ENCODE data around the gene SLCO4A1. TPM values are rescaled to one million over a fixed set of nuclear protein-coding genes. Genes with fewer than 3 reads are reported as not detected.

SLCO4A1 gene
- total and polyA plus RNA-seq, 9 of the 15 experiments (the other 6 are each of a cell fraction or from before 2014, with no cell fraction given): 1.6 to 21.9 (median 12.8) TPM

- CTCF ChIA-PET (ENCODE audit: low intra/inter-chr PET ratio): no interaction called here
- intact Hi-C loops (cut with micrococcal nuclease): no loop called here
- Histone ChIP-seq H2AFZ (ENCODE audit: low read depth, low read length) (no peak overlapping the region), H3K4me3 (no peak overlapping the region), H3K9ac (ENCODE audit: insufficient read depth in 1 of 2, low read depth in 2 of 2, low read length in 2 of 2) (no peak overlapping the region), H3K4me2 (ENCODE audit: insufficient read depth, low read length) (peak overlapping the region; percentile 64), H3K36me3 (ENCODE audit: control insufficient read depth, insufficient read depth, low read length) (no peaks in the 10 kb centered on the region), H3K27me3 (ENCODE audit: control insufficient read depth in 2 of 2, insufficient read depth in 2 of 2, low read length in 2 of 2) (peaks cover 55 to 80% of the 10 kb centered on the region in 2 experiments), H3K9me3 (replicated peaks; ENCODE audit: control insufficient read depth, insufficient read depth, low read depth, low read length) (no peaks in the 10 kb centered on the region), H3K4me1 (replicated peaks in 1 of 2; ENCODE audit: control insufficient read depth in 2 of 2, insufficient read depth in 2 of 2, low read length in 2 of 2) (peaks cover 18 to 43% of the 10 kb centered on the region in 2 experiments), H3K27ac (ENCODE audit: extremely low read depth, low read depth, low read length) (no peak overlapping the region), H4K20me1 (replicated peaks; ENCODE audit: control insufficient read depth, insufficient read depth, low read length) (peaks cover 14% of the 10 kb centered on the region; the same call in 1 of the 2 replicates), H3K9me1 (ENCODE audit: control insufficient read depth, insufficient read depth, low read length) (peaks cover 3% of the 10 kb centered on the region), H3K79me2 (ENCODE audit: control insufficient read depth, insufficient read depth, low read length) (no peaks in the 10 kb centered on the region)
- POLR2A ChIA-PET: interaction anchor here (0.6 kb wide), 1 partner anchor 153 kb away, joined by 3 read pairs; no protein-coding TSS in a partner anchor
- ATAC-seq: peak; percentile 100
- peak; percentile 100 for FAIRE-seq
- DNase-seq (ENCODE audit: extremely low read depth in 1 of 4, low spot score in 3 of 4): peak; percentile 94 to 99 (median 98)
- BruUV-seq (replicated peaks): no TSS peak
- WGBS (ENCODE audit: insufficient coverage, low coverage, missing lambda C conversion rate): 3% methylated on average over 13 of the region's 13 CpGs
- in situ Hi-C loops (cut with MboI): no loop called here
- no peak for TF ChIP-seq HDAC8 (tag; IDR thresholded peaks at IDR 0.05)
- TF ChIP-seq ZNF644 (tag; IDR thresholded peaks at IDR 0.05; ENCODE audit: low read depth): no peak
- TF ChIP-seq MIER1 (IDR thresholded peaks at IDR 0.05; ENCODE audit: low read depth): no peak
- TF ChIP-seq ATF1 (CRISPR knock-in tag; IDR thresholded peaks at IDR 0.05): no peak
- TF ChIP-seq ATF1 (tag; IDR thresholded peaks at IDR 0.05): peak; percentile 46; the same call in 1 of the 2 replicates
- no peak for TF ChIP-seq CBX5 (IDR thresholded peaks at IDR 0.05; ENCODE audit: borderline replicate concordance, low read depth)
- TF ChIP-seq BCLAF1 (IDR thresholded peaks at IDR 0.05; ENCODE audit: borderline replicate concordance in 1 of 2, control insufficient read depth in 1 of 2, low read depth in 2 of 2, low read length in 1 of 2): no peak
- TF ChIP-seq PTRF (tag; IDR thresholded peaks at IDR 0.05): no peak
- TF ChIP-seq ZNF431 (CRISPR knock-in tag; IDR thresholded peaks at IDR 0.05): no peak
- TF ChIP-seq ZC3H8 (IDR thresholded peaks at IDR 0.05): no peak
- no peak for TF ChIP-seq CREBBP (IDR thresholded peaks at IDR 0.05; ENCODE audit: low read depth, low read length)
- no peak for TF ChIP-seq SRF (CRISPR knock-in tag; IDR thresholded peaks at IDR 0.05)
- TF ChIP-seq ZBTB33 (CRISPR knock-in tag; IDR thresholded peaks at IDR 0.05): no peak
- TF ChIP-seq EP300 (IDR thresholded peaks at IDR 0.05; ENCODE audit: low read length): no peak
- TF ChIP-seq U2AF1 (optimal IDR thresholded peaks at IDR 0.05; ENCODE audit: low read depth, low read length): peak; percentile 47
- no peak for TF ChIP-seq GABPB2 (CRISPR knock-in tag; conservative IDR thresholded peaks at IDR 0.05)
- TF ChIP-seq NELFE (IDR thresholded peaks at IDR 0.05; ENCODE audit: insufficient read depth, insufficient read length): no peak
- TF ChIP-seq MXD1 (CRISPR knock-in tag; IDR thresholded peaks at IDR 0.05; ENCODE audit: borderline replicate concordance, poor library complexity, severe bottlenecking): no peak
- TF ChIP-seq ZNF224 (CRISPR knock-in tag; IDR thresholded peaks at IDR 0.05): no peak
Observed at GRCh38 chr20:62598761-62599194, 43.5 kb upstream of the SLCO4A1 start.

All from K562 (cell line).